Retina (tissue), 1 donor: Measurements from ENCODE around the gene SOCS7.

Experiments
- DNase-seq: peaks from one replicate; pipeline ENCODE4 v3.0.0-alpha.2; 2016

The SOCS7 gene, protein sequence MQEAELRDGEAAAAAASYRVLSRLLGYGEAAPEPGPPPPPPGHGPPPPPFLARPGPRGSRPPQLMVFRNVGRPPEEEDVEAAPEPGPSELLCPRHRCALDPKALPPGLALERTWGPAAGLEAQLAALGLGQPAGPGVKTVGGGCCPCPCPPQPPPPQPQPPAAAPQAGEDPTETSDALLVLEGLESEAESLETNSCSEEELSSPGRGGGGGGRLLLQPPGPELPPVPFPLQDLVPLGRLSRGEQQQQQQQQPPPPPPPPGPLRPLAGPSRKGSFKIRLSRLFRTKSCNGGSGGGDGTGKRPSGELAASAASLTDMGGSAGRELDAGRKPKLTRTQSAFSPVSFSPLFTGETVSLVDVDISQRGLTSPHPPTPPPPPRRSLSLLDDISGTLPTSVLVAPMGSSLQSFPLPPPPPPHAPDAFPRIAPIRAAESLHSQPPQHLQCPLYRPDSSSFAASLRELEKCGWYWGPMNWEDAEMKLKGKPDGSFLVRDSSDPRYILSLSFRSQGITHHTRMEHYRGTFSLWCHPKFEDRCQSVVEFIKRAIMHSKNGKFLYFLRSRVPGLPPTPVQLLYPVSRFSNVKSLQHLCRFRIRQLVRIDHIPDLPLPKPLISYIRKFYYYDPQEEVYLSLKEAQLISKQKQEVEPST

DNA sequence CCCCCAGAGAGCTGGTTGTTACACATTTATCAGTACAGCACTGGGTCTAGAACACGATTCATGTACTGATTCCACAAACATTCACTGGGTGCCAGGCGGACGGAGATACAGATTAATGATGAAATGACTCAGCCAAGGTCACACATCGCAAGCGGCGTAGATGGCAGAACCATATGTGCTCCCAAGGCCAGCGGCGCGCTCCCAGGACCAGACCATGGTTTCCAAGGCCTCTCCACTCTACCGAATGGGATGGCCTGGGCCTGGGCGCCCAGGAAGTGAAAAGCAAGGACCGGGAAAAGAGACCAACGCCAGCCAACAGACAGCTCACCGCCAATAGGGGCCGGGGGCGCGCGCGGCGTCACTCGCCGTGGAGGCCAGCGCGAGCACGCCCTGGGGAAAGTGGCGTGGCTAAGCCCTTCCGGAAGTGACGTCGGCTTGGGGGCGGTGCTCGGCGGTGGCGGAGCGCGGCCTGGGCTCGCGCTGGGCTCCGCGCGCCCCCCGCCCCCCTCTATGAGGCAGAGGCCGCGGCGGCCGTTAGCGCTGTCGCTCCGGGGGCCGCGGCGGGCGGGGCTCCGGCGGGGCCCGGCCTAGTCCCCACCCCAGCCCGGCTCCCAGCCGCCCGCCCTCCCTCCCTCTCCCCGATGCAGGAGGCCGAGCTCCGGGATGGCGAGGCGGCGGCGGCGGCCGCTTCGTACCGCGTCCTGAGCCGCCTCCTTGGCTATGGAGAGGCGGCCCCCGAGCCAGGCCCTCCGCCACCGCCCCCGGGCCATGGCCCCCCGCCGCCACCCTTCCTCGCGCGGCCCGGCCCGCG lies at the start of gene SOCS7:
TSS of gene SOCS7 (plus strand) at position 433 of the 811 bp plus-strand sequence. CDS start at position 642, 209 bp downstream.
- DNase-seq, result peak; percentile 96

DNA sequence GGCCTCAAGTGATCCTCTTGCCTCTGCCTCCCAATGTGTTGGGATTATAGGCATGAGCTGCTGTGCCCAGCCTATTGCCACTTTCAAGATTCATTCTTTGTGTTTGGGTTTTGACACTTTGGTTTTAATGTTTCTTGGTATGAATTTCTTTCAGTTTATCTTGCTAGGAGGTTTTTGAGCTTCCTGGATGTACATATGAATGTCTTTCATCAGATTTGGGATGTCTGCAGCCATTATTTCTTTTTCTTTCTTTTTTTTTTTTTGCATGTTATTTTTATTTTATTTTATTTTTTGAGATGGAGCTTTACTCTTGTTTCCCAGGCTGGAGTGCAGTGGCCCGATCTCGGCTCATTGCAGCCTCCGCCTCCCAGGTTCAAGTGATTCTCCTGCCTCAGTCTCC lies 36.1 kb upstream of the SOCS7 start:
- DNase-seq, result no peak

DNA sequence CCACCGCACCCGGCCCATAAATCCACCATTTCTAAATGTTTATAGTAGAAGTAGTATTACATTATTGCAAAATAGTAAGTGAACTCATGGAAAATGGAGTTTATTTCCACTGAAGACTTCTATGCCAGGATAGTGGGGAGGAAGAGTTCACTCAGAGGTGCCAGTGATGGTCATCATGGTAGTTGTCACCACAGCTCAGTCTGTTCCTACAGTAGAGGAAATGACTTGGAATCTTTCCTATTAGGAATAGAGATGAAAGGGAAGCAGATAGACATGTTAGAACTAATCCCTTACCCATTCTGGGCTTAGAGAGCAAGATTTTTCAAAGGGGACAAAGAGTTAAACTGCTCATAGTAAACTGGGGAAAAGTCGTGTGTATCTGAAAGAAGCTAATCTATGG lies 34.6 kb upstream of the SOCS7 start:
- DNase-seq, result no peak

DNA sequence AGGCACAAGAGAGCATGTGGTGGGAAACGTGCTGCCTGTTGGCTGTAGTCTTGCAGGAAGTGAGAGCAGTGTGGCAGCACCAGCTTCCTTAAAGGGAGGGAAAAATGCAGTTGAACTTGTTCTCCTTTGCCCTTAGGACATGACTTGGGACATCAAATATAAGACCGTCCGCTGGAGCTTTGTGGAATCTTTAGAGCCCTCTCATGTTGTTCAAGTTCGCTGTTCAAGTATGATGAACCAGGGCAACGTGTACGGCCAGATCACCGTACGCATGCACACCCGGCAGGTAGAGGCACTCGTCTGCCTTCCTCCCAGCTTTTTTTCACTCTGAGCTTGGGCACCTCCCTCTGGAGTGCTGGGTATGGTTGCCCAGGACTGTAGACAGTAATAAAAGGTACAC lies 31.2 kb upstream of the SOCS7 start:
- no peak for DNase-seq

DNA sequence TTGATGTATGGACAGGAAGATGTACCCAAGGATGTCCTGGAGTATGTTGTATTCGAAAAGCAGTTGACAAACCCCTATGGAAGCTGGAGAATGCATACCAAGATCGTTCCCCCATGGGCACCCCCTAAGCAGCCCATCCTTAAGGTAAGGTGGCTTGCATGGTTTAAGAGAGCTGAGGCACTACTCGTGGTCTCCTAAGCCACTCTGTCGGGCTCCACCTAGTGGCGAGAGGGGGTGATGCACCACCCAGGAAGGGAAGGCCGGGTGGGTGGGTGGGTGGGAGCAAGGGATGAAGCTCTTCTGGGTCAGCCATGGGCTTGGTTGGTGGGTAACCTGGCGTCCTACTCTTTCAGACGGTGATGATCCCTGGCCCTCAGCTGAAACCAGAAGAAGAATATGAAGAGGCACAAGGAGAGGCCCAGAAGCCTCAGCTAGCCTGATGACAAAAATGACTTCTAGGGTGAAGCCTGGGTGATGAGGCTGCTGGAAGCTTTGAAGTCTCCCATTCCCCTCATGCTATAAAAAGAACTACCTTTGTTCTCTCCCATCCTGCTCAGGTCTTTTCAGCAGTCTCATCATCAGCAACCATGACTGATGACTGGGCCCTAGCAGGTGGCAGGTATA lies 29.4 kb upstream of the SOCS7 start:
- DNase-seq, result no peak

DNA sequence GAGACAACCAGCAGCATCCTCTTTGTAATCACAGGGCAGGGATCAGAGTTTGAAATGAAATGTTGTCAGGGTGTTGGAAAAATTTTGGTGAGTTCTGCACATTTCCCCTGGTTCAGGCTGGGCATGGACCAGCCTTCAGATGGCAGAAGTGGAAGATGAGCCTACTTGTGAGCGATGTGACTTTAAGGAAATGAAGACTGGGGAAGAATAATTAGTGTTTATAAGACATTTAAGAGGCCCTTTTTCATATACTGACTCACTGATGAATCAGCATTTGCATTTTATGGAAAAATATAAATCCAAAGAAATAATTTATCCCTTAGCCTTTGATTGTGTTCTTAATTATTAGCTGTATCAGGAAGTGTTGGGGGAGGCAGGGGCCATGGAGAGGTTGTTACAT lies 28.7 kb upstream of the SOCS7 start:
- no peak for DNase-seq

DNA sequence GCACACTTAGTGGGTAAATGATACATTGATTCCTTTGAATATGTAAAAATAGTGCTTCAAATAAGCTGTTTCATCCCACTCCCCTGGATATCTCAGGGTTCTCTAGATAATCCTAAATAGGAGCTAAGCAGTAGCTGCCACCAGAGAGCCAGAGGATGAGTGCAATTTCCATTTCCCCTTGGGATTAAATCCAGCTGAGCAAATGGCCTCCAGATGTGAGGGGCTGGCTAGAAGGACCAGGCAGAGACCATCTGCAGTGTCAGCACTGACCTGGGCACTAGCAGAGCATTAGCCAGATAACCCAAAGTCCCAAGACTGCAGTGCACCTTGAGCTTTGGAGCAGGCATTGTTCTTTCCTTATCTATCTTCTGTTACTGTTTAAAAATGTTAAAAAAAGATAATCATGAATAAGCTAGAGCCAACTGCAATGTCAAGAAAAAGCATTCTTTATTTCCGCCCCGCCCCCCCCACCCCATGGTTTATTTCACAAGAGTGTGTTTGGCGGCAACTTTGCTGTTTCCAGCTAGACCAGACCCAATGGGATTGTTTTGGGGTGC lies 27.4 kb upstream of the SOCS7 start:
- no peak for DNase-seq

DNA sequence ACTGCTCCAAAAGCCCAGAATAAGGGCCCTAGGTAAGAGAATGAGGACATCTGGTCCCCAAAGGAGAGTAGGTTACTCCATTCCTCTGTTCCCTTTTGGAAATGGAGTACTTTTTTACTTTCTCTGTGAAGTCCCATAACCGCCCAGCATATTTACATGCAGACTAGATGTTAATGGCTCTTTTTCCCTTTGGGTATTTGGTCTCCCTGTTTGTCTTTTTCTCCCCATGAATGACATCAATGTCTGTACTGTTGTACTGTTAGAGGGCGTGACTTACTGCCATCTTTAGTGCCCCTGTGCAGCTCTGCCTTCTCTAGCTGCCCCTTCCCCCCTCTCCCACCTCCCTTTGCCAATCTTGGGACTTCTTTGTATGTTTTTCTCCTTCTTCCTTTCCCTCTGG lies 26.9 kb upstream of the SOCS7 start:
- DNase-seq, result no peak

DNA sequence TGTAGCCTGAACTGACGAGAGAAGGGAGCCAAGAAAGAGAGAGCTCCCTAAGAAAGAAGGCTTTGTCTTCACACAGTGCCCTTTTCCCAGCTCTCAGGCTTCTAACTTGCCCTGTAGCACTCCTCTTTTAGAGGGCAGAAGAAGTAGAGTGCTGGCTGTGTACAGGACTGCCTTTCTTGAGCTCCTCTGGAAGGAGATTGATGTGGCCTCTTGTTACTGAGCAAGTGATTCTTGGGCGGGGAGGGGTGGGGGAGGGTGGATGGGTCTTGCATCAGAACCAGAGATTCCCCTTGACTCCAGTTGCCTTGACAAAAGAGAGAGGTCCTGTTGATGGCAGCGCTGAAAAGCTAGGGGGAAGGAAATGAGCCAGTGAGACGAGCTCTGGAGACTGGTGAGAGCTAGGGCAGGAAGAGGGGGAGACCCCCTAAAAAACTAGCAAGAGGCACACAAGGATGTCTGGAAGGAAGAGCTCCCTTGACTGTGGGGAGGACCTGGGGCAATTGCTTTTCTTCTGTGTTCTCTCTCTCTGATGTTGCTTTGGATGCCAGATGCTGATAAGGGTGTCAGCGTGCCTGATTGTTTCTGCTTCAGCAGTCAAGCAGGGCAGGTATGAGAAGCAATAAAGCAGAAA lies 26.3 kb upstream of the SOCS7 start:
- peak; percentile 55 for DNase-seq

DNA sequence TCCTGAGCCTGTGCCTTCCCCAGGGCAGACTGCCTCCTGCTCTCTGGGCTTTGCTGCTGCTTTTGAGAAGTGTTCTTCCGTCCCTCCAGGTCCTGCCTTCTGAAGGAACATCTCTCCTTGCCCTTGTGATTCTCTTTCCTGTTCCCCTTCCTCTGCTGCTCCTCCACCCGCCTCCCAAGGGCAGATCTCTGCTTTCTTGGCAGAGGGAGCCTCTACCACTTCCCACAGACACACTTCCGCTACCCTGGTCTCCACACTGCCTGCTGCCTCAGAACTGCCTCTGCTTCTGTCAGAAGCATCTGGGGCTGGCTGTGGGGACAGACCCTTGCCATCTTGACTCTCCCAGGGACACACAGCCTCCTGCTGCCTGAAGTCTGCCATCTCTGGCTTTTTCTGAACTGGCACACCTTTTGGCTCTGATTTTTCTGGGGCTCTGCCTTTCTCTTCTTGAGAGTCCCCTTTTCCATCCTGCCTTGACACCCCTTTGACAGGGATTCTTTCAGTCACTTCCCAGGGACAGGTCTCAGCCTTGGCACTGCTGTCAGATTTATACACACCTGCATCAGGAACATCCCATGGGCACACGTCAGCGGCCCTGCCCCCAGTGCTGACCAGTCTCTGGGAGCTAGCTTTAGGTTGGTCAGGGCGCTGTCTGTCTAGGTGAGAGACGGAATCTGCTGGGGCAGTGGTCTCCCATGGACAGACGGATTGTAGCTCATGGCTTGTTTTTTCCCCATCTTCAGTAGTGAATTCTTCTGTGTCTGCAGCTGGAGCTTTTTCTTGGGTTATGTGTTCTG lies 24.4 kb upstream of the SOCS7 start:
- no peak for DNase-seq

DNA sequence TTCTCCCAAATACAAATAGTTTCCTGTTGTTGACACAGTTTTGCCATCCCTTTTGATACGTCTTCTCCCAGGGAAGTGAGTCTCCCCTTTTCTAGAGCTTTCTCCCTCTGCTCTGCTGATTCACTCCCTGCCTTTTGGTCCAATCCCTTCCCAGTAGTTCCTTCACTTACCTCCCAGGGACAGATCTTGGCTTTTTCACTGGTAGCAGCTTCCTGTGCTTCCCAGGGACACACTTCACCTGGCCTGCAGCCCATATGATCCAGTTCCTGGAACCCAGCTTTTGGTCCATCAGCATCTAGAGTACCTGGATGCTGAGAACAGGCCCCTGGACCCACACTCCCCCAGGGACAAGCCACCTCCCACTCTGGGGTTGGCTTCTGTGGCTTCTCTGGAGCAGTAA lies 23.7 kb upstream of the SOCS7 start:
- DNase-seq, result no peak

DNA sequence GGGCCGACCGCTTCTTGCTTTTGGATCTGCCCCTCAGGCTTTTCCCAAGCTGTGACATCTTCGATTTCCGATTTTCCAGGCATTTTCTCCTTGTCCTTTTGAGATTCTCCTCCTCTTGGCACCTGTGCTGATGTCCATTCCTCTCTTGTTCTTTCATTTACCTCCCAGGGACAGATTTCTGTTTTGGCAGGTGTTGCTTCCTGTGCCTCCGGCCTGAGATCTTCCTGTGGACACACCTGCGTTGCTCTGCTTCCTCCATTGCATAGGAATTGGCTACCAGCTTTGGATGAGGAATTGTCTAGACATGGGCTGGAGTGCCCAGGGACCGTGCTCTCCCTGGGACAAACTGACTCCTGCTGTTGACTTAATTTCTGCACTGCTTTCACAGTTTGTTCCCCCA lies 23.0 kb upstream of the SOCS7 start:
- no peak for DNase-seq

DNA sequence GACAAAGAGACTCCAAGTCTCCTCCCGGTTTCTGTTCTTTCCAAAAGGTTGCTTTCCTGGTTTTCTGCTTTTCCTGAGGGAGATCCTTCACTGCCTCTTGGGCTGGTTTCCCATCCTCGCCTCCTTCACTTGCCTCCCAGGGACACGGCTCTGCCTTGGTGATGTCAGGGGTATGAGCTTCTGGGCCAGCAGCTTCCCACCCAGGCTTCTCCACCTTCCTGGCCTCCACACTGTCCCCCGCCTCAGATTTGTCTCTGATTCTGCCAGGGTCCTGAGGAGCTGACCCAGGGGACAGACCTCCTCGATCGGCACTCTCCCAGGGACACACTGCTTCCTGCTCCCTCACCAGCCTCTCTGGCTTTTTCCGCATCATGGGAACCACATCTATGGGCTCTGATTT lies 22.4 kb upstream of the SOCS7 start:
- DNase-seq, result no peak

DNA sequence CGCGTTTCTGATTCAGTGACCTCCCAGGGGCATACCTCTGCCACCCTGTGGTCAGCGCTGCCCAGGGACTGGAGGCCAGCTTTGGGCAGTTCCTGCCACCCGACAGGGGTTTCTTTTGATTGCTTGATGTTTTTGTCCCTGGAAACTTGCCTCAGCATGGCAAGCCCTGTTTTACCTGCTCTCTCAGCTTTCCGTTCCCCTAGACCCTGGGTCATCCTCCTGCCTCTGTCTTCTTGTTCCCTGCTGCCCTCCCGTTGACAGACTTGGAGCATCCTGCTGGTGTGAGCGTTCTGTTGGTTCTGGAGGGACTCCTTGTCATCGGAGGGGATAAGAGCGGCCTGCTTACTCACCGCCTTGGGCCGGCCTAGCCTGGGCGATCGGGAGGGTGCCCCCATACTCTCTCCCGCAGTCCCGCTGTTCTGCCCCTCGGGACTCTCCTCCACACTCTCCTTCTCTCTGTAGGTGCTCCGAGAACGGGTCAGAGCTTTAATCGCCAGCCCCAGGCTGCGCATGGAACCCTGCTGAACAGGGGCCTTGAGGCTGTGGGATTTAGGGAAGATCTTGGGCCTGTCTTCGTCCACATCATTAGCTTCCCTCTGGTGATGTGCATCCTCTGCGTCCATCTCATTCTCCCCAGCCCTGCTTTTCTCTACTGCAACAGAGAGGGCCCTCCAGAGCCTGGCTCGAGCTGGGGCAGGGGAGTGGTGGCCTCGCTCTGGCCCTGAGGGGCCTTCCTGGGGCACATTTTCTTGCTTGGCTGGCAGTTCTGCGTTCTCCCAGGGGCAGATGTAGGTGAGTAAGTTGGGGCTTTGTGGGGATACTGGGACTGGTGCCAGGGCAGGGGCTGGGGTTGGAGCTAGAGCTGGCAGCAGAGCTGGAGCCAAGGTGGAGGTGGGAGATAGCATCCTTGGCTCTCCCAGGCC lies 21.6 kb upstream of the SOCS7 start:
- DNase-seq, result no peak

DNA sequence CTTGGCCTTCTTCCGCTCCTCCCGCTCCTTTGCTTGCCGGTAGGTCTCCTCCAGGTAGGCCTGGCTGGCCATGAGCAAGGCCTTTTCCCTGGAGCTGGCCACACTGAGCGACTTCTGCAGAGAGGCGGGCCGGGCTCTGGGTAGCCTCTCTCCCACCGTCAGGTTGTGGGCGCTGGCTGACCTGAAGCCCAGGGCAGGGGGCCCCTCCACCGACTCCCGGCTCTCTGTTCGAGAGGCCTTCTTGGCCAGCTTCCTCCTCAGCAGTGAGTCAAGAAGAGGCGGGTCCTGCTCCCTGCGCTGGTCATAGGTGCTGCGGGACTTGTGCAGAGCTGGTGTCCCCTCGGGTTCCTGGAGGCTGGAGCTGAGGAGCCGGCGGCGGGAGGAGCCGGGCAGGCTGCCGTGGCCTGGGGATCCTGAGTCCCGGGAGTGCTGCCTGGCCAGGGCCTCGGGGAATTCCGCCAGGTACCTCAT lies 20.7 kb upstream of the SOCS7 start:
- no peak for DNase-seq

DNA sequence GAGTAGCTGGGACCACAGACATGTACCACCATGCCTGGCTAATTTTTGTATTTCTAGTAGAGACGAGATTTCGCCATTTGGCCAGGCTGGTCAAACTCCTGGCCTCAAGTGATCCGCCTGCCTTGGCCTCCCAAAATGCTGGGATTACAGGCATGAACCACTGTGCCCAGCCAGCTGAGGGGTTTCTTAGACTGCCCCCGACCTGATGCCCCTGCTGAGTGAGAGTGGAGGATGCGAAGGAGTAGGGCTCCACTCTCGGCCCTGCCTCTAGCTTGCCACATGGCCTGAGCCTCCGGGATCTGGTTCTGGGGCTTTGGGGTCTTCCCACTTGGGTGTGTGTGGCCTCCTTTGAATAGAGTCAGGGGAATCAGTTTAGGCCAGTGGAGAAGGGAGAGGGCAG lies 18.9 kb upstream of the SOCS7 start:
- no peak for DNase-seq

DNA sequence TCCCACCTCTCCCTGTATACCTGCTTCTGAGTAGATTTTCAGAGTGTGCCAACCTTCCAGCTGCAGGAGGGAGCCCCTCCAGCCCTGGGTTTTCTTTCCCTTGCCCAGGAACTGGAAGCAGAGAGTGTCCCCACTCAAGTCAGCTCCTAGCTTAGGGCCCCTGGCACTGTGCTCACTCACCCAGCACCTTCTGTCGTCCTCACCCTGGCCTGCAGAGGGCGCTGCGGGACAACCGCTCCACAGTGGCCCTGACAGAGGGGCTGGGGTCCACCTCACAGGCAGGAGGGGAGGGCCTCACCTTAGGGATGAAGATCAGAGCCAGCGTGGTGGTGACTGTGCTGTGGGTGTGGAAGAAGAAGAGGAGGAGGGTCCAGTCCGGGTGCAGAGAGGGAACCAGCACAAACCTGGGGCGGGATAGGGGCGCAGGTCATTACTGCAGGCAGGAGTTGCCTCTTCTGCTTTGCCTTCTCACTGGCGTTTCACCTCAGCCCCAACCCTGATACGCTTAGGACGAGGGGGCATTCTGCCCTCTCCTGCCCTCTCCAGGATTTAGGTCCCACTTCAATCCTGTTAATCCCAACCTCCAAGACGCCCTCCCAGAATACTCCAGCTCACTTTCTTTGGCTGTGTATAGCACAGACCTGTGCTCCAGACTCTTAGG lies 17.9 kb upstream of the SOCS7 start:
- DNase-seq, result no peak

DNA sequence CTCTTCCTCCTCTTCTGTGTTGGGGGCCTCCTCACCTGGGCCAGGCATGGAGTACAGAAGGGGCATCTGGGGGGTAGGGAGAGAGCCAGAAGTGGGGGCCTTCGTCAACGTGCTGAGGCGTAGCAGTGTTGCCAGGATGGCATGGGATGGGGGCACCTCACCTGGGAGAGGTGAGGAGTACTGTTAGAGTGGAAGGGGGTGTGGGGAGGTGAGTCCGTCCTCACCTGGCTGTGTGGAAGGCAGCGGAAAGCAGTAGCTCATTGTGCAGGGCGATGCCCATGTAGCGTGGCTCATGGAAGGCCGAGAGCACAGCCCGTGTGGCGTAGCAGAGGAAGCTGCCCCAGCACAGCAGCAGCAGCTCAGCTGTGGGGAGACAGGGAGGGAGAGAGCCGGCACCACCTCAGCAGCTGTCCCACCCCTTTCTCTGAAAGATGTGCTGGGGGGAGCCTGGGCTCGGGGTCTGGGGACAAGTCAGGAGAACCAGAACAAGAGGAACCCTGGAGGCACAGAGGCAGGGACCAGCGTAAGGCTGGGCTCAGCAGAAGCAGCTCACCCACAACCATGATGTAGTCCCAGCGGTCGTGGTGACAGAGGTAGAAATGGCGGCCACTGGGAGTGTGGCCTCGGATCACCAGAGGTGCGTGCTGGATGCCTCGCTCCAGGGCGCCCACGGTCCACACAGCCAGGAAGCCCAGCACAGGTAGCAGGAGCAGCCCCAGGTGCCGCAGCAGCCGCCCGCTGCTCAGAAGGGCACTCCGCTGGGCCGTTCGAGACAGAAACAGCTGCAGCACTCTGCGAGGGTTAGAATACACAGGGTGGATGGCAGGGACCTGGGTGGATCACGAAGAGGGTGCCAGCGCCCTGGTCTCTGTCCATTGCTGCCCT lies 16.9 kb upstream of the SOCS7 start:
- no peak for DNase-seq

DNA sequence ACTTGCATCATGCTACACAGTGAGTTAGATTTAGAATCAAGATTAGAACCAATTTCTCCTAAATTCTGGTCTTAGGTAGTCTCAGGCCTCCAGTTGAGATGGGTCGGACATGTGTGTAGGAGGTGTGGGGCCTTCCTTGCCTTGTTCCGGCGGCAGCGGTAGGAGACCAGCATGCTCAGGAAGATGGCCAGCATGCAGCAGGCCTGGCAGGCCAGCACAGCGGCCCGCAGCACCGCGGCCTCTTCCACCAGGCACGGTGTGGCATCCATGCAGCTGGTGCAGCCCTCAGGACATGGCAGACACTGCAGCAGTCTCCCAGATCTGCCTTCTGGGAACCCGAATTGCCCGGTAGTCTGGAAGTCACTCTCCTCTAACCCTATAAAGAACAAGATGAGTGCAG lies 14.8 kb upstream of the SOCS7 start:
- DNase-seq, result no peak
